ENCODE data around the gene MEF2A. TPM values are rescaled to one million over a fixed set of nuclear protein-coding genes. Genes with fewer than 3 reads are reported as not detected.
A peak's percentile ranks its signal among the peaks of the same experiment; 100 is the strongest.

Gene MEF2A
- total RNA-seq, 1 experiment from 2014 or later = 21.3 TPM

DNA sequence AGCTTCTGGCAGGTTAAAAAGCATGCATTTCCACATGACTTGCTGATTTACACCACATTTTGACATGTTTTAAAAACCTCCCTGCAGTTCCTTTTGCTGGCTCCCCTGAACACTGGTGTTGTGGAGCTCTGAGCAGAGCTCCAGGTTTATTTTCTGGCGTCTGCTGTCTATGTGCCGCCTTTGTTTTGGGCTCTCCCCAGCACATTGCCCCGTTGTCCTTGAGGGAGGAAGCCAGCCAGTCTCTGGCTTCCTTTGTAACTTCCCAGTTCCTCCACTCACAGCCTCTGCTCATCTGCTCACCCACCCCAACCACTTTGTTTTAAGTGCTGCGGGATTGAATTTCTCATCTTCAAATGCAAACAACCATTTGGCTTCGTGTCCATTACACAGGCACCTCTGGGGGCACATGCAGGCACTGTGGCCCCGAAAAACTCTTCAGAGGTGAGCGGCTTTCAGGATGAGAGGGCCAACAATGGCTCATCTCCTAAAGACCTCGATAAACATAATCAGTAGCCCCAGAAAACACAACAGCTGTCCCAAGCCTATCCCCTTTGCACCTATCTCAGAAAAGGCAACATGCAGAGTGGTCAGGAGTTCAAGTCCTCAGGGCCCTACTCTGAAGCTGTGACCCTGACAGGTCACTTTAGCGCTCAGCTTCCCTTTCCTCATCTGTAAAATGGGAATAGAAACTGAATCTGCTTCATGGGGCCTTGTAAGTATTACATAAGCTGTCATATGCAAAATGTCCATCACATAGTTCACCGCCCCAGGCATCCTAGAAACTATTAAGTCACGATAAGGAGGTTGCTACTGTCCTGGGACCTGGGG, 1.3 kb upstream of the MEF2A start:
- BruUV-seq (replicated peaks) = TSS peak; percentile 83
- intact Hi-C loops (cut with micrococcal nuclease) = loop anchor here (5.0 to 10.0 kb wide), 2 partner anchors 137 to 140 kb away; no protein-coding TSS in a partner anchor
- no peak overlapping the region for H3K27ac ChIP-seq (ENCODE audit: low read length)

DNA sequence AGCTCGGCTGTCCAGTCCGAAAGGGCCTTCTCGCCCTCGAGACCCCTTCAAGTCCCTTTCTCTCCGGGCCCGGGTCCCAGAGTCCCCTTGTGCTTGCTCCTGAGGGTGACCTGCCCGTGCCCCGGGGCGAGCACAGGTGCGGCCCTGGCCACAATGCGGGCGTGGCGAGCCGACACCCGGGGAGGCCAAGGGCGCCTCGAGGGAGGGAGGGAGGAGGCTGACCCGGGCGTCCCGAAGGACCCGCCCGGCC, 810 bp upstream of the MEF2A start:
- H3K9me3 ChIP-seq (ENCODE audit: low read length) = no peaks in the 10 kb centered on the region
- H3K4me3 ChIP-seq (ENCODE audit: low read length) = peak overlapping the region; percentile 64
- TF ChIP-seq, protein P1, sequence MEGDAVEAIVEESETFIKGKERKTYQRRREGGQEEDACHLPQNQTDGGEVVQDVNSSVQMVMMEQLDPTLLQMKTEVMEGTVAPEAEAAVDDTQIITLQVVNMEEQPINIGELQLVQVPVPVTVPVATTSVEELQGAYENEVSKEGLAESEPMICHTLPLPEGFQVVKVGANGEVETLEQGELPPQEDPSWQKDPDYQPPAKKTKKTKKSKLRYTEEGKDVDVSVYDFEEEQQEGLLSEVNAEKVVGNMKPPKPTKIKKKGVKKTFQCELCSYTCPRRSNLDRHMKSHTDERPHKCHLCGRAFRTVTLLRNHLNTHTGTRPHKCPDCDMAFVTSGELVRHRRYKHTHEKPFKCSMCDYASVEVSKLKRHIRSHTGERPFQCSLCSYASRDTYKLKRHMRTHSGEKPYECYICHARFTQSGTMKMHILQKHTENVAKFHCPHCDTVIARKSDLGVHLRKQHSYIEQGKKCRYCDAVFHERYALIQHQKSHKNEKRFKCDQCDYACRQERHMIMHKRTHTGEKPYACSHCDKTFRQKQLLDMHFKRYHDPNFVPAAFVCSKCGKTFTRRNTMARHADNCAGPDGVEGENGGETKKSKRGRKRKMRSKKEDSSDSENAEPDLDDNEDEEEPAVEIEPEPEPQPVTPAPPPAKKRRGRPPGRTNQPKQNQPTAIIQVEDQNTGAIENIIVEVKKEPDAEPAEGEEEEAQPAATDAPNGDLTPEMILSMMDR (conservative IDR thresholded peaks at IDR 0.05; ENCODE audit: low read depth, low read length) = no peak
- TF ChIP-seq EZH2phosphoT487 (IDR thresholded peaks at IDR 0.05; ENCODE audit: borderline replicate concordance, low read length) = no peak
- TF ChIP-seq EZH2 (IDR thresholded peaks at IDR 0.05; ENCODE audit: low read length, unreplicated experiment) = no peak
- H3K27me3 ChIP-seq (ENCODE audit: low read length) = no peaks in the 10 kb centered on the region
- no peaks in the 10 kb centered on the region for H3K9me2 ChIP-seq (replicated peaks; ENCODE audit: low read length)
- peaks cover 7% of the 10 kb centered on the region for H3F3A ChIP-seq (ENCODE audit: low read length, unreplicated experiment)
- peak overlapping the region; percentile 82 for H2AFZ ChIP-seq (ENCODE audit: low read length)
- intact Hi-C loops (cut with micrococcal nuclease) = loop anchor here (5.0 to 10.0 kb wide), 2 partner anchors 138 to 140 kb away; no protein-coding TSS in a partner anchor
- H3K79me2 ChIP-seq (ENCODE audit: low read length) = peaks cover 37% of the 10 kb centered on the region
- no peak overlapping the region for H3K27ac ChIP-seq (ENCODE audit: low read length)
- no peaks in the 10 kb centered on the region for H3K36me3 ChIP-seq (ENCODE audit: low read depth, low read length)
- CTCF ChIA-PET = no interaction called here
- H3K4me1 ChIP-seq (ENCODE audit: insufficient read depth, low read length) = peaks cover 18% of the 10 kb centered on the region; the same call in 1 of the 2 replicates
- H3K9ac ChIP-seq (ENCODE audit: low read length) = peak overlapping the region; percentile 30; the same call in 1 of the 2 replicates
- no peak for DNase-seq
- peaks cover 16% of the 10 kb centered on the region for H4K20me1 ChIP-seq (ENCODE audit: low read length)
- POLR2A ChIA-PET (ENCODE audit: unreplicated experiment) = no interaction called here
- peak overlapping the region; percentile 80 for H3K4me2 ChIP-seq (ENCODE audit: low read length)
- no TSS peak for BruUV-seq (replicated peaks)
- ATAC-seq = no peak

More for the DNA sequence above, 1.3 kb upstream of the MEF2A start:
- Histone ChIP-seq H3K9me3 (ENCODE audit: low read length) (no peaks in the 10 kb centered on the region), H3K4me3 (ENCODE audit: low read length) (peak overlapping the region; percentile 64), H3K79me2 (ENCODE audit: low read length) (peaks cover 32% of the 10 kb centered on the region), H3F3A (ENCODE audit: low read length, unreplicated experiment) (peaks cover 7% of the 10 kb centered on the region), H3K4me2 (ENCODE audit: low read length) (peak overlapping the region; percentile 80), H3K4me1 (ENCODE audit: insufficient read depth, low read length) (peaks cover 18% of the 10 kb centered on the region; the same call in 1 of the 2 replicates), H3K36me3 (ENCODE audit: low read depth, low read length) (no peaks in the 10 kb centered on the region), H3K9me2 (replicated peaks; ENCODE audit: low read length) (no peaks in the 10 kb centered on the region), H2AFZ (ENCODE audit: low read length) (peak overlapping the region; percentile 82), H4K20me1 (ENCODE audit: low read length) (peaks cover 16% of the 10 kb centered on the region), H3K27me3 (ENCODE audit: low read length) (no peaks in the 10 kb centered on the region), H3K9ac (ENCODE audit: low read length) (peak overlapping the region; percentile 30; the same call in 1 of the 2 replicates)
- DNase-seq = no peak
- no peak for TF ChIP-seq EZH2 (IDR thresholded peaks at IDR 0.05; ENCODE audit: low read length, unreplicated experiment)
- TF ChIP-seq EZH2phosphoT487 (IDR thresholded peaks at IDR 0.05; ENCODE audit: borderline replicate concordance, low read length) = no peak
- TF ChIP-seq, protein P1 (conservative IDR thresholded peaks at IDR 0.05; ENCODE audit: low read depth, low read length) = no peak
- no peak for ATAC-seq
- ChIA-PET CTCF (interaction anchor here (0.6 kb wide), 1 partner anchor 66 kb away, joined by 3 read pairs; no protein-coding TSS in a partner anchor), POLR2A (ENCODE audit: unreplicated experiment) (no interaction called here)
